ENCODE data around the gene CTPS2.

DNA sequence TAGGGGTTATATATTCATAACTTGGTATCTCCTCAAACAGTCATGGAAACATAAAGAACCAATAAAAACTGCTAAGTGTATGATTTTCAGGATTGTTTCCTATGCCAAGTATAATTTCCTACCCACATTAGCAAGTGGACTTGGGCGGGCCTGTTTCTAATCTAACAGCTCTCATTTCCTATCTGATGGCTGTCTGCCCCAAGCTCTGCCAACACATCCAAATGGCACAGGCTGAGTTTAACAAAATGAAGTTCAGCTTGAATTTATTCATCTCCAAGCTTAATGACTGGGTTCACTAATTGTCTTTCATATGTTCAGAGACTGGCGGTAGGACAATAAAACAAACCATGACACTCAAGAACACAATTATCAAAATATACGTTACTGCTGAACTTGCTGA, 118.0 kb downstream of the CTPS2 start:
- TF ChIP-seq GATA2 (IDR thresholded peaks at IDR 0.05; ENCODE audit: low read depth, low read length) (peak; percentile 68), GATA3 (IDR thresholded peaks at IDR 0.05; ENCODE audit: low read depth, low read length) (peak; percentile 35; the same call in 1 of the 2 replicates)

Data from SH-SY5Y (cell line).